Measurements from ENCODE around the gene FBXL2.
"Not testable (repeated sequence)": the region's sequence is repeated elsewhere in the genome, so short reads cannot be mapped to it uniquely, and the experiment has no call there.

Gene FBXL2

GRCh38 chr3:33428734-33429133, 151.5 kb downstream of the FBXL2 start:
- DNase-seq (ENCODE audit: low read depth in 2 of 2) = no peak

GRCh38 chr3:33429306-33429705, 152.1 kb downstream of the FBXL2 start:
- not testable (repeated sequence) for DNase-seq (ENCODE audit: low read depth in 2 of 2)

- DNase-seq (ENCODE audit: low read depth in 2 of 2) = no peak
Observed at GRCh38 chr3:33430061-33430460, 152.8 kb downstream of the FBXL2 start.

GRCh38 chr3:33430571-33430970, 153.3 kb downstream of the FBXL2 start:
- no peak for DNase-seq (ENCODE audit: low read depth in 2 of 2)

- no peak for DNase-seq (ENCODE audit: low read depth in 2 of 2)
Observed at GRCh38 chr3:33433843-33434242, 156.6 kb downstream of the FBXL2 start.
